Mesenteric fat pad (tissue), 1 donor: ENCODE results near the gene ERG. TPM values are rescaled to one million over a fixed set of nuclear protein-coding genes. Genes with fewer than 3 reads are reported as not detected.

Source experiments
- DNase-seq: peaks from one replicate; pipeline ENCODE4 v3.0.0-alpha.2; 2020; ENCODE audit warnings: low spot score
- total RNA-seq: library from RNA; stranded (reverse); fragmentation: NEBNext Ultra II Directional; extraction: Animal tissue kit (Norgen Biotek cat#: 25700); gene quantifications from one replicate; pipeline ENCODE4 v1.2.1, GENCODE V29; 2021
- donor health status: DM: yes; HTN: yes; CAD: no.

ERG gene
- total RNA-seq, 1 donor from 2014 or later = 37.4 TPM

DNA sequence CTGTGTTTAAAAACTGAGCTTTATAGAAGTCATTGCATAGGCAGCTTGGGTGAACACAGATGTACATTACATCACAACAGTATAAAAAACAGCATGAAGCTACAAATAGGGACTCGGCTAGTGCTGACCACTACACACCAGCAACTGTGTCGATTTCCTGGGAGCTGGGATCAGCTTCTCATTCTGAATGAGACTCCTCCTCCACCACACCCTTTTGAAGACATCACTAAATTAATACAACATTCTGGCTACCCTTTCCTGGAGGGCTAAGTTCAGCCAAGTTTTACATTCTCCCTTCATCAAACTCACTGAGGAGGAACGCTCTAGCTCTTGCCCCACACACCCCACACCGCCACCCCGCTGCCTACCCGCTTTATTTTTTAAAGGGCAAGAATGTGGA is 102.7 kb downstream of the ERG start:
- no peak for DNase-seq

DNA sequence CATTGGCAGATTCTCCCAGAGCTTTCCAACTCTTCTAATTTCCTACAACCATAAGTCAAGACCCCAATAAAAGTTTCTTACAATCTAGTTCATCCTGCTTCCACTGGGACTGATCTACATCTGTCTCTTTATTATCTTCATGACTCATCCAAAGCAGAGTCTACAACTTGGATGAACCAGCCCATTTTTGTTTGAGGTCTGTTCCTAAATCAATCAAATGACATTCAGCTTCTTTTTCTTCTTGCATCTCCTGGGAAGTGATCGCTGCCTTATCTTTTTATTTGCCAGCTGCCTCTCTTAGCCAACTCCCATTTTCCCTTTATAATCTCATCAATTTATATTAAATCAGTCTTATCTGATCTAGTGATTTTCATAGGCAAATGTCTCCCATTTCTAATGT is 105.6 kb downstream of the ERG start:
- no peak for DNase-seq

DNA sequence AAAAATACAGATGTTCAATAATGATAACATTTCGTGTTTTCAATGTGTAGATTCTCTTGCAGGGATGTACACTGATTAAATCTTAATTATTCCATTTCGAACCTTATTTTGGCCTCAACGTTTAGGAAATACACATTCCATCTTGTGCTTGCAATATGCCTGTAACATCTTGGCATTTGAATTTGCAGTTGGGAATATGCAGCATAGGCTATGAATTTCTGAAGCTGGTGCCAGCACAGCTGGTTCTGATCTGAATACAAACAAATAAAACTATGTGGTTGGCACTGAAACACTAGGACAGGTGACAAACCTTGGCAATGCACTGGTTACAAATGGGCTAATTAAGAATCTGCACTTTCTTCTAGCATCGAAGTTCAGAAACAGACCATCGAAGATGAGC is 108.4 kb downstream of the ERG start:
- DNase-seq = no peak

DNA sequence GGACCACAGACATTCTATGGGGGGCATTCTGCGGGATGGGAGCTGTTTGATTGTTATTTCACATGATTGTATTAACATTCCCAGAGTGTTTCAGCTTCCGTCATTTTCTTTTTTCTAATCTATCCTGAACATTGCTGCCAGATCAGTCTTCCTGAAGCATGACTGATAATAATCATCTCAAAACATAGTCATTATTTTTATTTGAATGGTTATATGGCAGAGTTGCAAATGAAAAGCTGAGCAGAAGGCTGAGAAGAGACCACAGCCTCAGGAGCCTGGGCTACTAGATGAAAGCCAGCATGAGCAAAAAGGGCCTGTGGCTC is 109.0 kb downstream of the ERG start:
- no peak for DNase-seq

DNA sequence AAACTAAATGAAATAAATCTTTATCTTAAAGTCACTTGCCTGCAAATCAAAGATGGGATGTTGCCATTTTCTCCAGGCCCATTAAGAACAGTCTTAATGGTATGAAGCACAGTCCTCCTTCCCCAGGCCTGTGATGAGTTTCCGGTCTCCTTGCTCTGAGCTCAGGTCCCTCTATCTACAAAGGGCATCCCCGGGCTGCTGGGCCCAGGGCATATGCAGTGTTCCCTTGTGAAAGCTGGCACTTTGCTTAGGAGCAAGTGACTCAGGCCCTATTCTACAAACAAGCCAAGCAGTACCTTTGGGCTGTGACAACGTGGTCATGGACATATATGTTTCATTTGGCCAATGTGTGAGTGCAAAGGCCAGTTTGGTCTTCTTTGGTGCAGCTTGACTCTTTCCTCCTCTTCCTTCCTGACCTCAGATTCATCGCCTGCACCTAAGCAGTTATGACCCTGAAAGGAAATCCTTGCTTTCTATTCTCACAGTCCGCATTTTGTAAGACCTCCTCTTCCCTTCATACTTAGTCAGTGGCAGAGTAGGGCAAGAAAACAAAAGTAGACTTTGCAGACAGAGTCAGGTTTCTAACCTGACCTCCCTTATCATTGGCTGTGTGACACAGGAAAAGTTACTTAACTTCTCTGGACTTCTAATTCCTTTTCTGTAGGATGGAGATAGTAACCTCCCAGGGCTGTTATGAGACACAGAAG is 109.5 kb downstream of the ERG start:
- DNase-seq = no peak

DNA sequence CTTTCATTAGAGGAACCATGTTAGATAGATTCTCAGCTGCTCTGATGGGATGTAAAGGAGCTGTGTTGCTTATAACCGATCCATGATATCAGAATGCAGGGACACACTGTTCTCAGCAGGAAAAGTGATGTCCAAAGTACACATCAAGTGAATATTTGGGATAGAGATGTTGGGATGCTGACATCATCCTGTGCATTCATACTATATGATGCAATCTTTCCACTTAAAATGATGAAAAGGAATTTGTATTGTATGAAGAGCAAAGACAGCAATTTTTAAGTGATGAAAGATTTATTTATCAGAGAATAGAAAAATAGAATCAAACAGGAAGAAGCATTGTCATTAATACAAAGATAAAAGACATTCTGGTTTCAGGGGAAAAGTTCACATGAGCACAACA is 110.1 kb downstream of the ERG start:
- no peak for DNase-seq

DNA sequence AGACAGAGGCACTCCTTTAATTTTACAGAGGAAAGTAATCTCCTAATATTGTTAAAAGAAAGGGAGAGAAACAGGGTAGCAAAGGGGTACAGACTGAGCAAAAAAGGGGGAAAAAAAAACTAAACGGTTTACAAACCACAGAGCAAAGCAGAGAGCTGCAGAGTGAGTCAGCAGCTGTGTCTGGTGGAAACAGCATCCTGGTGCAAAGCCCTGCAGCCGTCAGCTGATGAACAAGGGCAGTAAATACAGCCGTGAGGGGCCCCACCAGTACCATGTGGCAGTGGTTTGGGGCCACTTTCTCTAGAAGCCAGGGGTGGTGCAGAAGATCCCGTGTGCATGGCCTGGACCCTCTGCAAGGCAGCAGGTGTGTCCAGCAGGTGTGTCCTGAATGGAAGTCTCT is 111.3 kb downstream of the ERG start:
- DNase-seq = no peak

DNA sequence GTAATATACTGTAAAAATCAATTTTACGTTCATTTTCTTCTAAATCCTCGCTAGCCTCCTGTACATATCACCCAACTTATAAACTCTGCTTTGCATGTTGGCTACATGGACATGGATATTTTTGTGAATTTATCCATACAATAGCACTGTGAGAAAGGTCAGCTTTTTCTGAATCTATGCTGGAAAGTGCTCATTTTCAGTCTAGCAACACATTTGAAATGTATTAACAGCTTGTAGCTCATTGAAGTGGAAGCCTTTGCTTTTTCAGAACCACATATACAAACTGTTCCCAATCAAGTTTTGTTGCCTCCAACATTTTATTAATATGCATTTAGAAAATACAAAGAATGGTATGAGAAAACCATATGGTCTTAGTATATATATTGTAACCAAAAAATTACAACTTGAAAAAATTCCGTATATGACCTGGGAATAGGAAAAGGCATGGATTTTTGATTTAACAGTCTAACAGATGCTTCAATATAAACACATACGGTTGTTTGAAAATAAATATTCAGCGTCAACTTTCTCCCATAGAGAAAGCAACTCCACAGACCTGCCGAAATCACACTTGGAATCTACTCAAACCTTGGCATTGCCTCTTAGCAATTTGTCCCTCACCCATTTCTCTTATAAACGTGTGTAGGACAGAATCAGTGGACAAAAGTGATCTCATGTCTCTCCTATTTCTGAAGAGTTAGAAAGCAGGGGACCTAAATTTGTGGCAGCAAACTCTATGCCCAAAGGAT is 112.7 kb downstream of the ERG start:
- DNase-seq = no peak

DNA sequence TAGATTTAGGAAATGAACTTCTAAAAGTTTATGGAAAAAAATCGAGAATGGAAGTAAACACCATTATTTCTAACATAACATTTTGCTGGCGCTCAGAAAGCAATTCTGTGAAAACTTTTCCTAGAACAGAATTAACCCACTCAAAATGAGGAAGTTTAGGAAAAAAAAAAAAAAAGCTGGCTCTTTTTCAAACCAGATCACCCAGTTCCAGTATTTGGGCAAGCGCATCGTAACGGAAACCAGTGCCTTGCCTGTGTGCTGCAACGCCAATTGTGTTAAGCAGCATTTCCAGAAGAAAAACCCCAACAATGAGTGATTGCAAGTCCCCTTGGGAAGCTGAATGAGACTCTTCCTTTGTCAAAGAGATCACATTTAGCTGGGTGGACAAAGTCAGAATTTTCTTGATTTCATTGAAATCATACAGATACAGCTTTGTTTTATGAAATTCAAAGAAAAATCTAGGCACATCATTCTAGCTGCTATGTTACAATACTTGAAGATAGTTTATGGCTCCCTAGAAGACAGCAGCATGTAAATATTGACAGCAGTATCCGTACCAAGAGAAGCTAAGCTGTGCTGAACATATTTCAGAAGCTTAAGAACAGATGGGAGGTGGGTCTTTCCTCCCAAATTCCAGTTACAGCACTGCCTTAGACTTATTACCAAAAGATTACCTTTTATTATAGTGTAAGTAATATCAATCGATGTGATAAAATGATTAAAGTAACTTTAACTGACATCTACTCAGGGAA is 113.4 kb downstream of the ERG start:
- DNase-seq = no peak

DNA sequence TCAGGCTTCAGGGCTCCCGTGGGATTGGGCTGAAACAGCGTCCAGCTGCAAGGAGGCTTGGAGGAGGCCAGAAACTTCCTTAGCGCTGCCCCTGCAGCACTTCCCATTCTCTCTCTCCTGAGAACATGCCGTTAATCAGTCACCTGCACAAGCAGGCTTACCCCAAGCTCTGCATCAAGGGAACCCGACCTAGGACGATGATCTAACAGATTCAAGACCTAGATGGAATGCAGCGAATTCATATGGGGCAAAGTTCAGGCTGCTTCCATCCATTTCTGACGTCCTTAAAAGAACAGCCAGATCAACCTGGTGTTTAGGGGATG is 114.1 kb downstream of the ERG start:
- no peak for DNase-seq

DNA sequence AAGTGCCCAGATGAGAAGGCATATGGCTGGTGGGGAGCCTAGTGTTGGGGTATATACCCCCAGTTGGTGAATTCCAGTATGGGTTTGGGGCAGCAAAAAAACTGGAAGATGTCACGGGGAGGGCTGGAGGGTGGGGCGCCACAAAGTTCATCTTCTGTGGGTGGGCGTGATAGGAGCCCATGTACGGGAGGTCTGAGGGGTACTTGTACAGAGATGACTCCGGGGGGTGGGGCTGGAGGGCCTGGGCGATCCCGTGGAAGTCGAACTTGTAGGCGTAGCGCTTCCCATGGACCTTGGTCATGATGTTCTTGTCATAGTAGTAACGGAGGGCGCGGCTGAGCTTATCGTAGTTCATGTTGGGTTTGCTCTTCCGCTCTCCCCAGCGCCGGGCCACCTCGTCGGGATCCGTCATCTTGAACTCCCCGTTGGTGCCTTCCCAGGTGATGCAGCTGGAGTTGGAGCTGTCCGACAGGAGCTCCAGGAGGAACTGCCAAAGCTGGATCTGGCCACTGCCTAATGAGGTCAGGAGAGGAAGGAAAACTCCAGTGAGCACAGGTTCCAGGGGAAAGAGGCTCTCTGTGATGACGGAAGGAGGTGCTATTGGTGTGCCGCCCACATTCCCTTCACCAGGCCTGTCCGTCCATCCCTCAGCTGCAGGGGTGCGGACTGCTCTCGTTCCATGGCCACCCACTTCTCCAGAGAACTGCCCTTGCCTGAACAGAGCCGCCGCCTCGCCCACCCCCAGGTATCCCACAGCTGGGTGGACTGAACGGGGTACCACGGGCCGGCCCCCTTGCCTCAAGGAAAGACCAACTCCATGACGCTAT is 114.7 kb downstream of the ERG start:
- no peak for DNase-seq

DNA sequence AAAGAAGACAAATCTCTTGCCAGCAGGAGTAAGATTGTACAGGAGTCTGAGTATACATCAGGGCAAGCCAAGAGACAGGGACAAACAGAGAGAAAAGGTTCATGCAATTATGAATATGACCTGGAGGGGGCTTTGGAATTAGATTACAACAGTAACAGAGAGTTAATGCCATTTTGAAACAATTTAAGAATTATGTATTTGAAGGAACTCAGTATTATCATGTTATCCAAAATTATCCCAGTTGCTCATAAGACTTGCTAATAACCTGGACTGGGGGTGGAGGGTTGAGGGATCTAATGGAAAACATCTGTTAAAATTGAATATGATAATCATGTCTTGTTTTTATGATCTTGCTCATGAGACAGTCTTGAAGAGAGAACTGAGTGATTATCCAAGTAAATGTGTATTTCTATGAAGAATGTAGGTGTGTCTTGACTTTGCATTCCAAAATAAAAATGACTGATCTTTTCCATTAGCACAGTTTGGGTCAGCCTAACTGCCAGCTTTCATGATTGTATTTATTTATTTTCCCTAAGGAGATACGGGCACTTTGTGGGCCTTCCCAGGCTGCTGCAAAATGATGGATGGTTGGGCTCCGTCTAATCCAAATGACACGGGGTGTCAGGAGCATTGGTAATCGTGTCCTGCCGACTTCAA is 117.7 kb downstream of the ERG start:
- no peak for DNase-seq

DNA sequence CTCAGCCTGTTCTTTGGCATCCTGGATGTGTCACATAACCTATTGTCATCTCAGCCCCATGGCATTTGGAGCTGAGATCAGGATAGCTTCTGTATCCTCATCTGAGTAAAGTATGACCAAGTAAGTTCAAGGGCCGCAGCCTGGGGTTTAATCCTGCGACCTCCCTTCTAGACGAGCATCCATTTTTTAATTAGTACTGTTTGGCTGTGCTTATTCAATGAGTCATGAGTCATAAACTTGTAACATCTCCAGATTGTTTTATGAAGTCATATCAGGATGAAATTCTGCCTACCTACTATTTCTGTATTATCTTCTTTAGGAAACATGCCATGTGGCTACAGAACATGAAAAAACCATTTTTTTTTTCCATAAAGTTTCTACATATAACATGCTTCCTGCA is 119.1 kb downstream of the ERG start:
- DNase-seq = no peak

DNA sequence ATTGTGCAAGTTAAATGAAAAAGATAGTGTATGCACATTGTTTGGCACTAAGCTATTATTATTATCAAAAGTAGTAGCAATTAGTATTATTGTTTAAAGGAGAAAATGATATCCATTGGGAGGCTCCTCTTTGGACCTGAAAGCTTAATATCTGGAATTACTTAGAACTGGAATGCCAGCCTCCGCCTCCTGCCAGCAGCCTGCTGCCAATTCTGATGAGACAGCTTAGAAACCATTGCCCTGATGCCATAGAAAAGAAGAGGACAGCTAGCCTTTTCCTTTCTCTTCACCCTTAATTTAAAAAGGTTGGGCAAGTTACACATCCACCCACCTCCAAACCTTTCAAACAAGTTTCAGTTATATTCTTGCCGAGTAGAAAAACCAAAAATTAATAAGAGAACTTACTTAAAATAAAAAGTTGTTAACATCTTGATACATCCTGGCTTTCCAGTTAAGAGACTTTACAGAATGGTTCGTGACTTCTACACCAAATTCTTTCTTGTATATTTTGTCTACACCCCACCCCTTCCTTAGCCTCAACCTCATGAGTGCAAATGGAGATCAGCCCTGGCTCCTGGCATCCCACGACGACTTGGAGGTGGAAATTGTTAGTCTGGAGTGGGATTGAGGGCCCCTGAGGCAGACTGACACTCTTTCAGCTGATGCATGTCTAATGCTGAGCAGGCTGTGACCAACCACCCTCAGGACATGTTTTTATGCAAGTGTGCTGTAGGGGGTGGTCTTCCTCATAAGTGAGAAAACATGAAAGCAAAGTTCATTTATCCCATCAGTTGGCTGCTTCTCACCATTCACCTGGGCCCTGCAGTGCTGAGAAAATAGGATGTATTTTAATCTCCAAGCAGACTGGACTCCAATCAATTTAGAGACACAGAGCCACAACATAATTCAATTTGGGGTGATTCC is 120.8 kb downstream of the ERG start:
- no peak for DNase-seq

DNA sequence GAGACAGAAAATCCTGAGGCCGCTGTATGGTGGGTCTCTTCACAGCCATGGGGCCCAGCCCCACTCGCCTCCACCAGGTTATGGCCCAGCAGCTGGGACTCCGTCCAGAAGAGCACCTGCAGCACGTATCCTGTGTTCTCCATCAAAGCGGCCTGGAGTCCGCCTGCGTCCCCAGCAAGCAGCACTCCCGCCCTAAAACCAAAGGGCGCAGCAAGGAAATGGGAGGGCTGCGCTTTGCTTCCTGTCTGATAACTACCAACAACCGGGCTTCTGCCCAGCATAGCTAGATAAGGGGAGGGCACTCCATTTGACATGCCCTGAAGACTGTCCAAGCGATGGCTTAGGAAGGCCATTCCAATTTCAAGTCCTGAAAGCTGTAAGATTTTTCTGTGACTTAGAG is 121.6 kb downstream of the ERG start:
- DNase-seq = no peak

DNA sequence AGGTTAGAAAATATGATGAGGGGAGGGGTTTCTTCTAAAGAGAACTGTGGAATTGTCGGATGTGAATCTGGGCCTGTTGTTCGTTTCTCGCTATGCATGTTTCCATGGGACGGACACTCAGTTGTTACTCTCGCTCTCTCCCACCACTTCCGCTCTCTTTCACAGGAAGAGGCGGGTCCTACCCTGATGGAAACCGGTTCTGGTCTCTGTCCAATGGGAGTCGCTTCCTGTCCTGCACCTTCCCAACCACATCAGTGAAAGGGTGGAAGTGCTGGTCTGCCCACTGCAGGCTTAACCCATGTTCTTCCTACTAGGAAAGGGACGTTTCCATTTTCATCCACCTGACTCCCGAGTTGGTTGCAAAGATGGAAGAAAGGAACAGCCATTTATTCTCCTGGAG is 122.0 kb downstream of the ERG start:
- DNase-seq = no peak

DNA sequence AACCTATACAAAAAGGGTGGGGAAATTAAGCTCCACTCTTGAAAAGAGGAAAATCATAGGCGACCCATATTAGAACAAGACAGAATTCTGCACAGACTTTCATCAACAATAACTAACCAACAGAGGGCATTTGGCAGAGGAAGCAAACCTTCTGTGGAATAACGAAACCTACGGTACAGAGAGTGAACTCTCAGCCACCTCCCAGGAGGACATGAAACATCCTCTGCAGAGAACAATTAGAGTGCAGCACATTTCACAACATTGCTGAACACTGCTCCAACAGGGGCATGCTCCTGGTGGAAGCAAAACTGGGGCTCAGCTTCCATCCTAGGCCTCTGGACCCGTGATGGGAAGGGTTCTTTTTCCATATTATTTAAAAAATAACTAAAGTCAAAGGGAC is 130.6 kb downstream of the ERG start:
- DNase-seq = no peak

DNA sequence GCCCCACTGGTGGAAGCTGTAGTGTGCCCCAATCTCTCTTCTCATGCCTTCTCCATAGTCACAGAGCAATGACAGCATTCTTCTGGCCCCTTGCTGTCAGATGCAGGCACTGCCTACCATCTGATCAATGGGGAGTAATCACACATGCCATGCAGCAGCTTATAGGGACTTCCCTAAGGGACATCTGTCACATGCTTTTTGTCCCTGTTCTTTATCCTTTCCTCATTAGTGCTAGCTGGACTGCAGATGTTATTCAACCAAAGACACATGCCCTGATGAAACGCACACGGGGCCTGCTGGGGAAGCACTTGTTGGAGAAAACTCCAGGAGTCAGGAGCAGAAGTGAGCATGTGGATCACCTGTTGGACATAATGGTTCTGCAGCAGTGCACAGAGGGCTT is 132.8 kb downstream of the ERG start:
- DNase-seq = no peak

DNA sequence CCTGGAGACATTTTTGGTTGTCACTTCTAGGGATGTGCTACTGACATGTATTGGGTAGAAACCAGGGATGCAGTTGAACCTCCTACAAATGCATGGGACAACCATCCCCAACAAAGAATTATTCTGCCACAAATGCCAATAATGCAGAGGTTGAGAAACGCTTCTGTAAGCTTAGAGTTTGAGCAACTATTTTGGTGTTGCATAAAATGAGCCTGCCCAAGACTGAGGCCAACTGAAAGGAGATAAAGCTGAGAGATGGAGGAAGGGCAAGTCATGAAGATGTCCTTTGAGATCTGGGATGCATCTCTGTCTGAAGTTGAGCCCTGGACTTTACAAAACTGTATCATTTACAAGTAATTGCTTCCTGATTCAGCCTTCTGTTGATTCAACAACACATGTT is 134.6 kb downstream of the ERG start:
- no peak for DNase-seq

DNA sequence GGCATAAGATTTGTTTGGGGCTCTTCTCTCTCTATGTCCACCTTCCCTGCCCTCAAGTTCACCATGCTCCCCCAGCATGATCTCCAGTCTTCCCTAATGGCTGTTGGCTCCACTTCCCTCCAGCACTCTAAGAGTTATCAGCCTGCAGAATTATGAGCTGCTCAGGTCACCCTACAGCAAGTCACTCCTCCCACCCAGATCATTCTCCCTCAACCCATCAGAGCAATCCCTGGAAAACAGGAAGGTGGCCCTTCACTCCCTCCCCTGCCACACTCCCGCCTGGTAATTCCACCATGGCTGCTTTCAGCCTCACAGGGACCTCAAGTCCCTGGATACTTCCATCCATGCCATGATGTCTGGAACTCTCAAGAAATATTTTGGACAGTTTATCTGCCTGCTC is 137.0 kb downstream of the ERG start:
- no peak for DNase-seq
